Caco-2 (cell line): ENCODE data around the gene CFAP92. TPM values are rescaled to one million over a fixed set of nuclear protein-coding genes. Genes with fewer than 3 reads are reported as not detected.

Experiments
- BruUV-seq: library from RNA; stranded (reverse); fragments of 400-500 nt; replicated peaks from 2 replicates; lab custom pipeline; 2021; lab: Mats Ljungman, UMichigan
- CTCF ChIA-PET: fragments of 300-600 bp; sonication (Branson Sonifier 250); formaldehyde crosslinking; loops from one replicate; lab custom pipeline; 2022; ENCODE audit warnings: antibody characterized with exemption; lab: Charles Lee
- POLR2A ChIA-PET: fragments of 300-600 bp; sonication (Branson Sonifier 250); formaldehyde crosslinking; loops from one replicate; lab custom pipeline; 2022; ENCODE audit warnings: antibody characterized with exemption; lab: Charles Lee
- DNase-seq, 2 experiments: peaks; one replicate each; pipeline versions ENCODE4 v3.0.0 to v3.0.0-alpha.2; 2020 to 2022
- H3K27me3 ChIP-seq: replicated peaks from 2 replicates; pipeline ENCODE4 v1.6.0; 2011; ENCODE audit warnings: low read length; ENCODE audit not compliant: control insufficient read depth, insufficient read depth
- H3K36me3 ChIP-seq: 2 replicates; pipeline ENCODE4 v1.5.1; 2011; ENCODE audit warnings: low read length; ENCODE audit not compliant: control insufficient read depth, insufficient read depth
- H3K4me1 ChIP-seq: fragments of 250-450 bp; sonication (Bioruptor Pico); 2 replicates; pipeline ENCODE4 v1.5.1; 2020; ENCODE audit warnings: mild to moderate bottlenecking
- H3K4me3 ChIP-seq: 2 replicates; pipeline ENCODE4 v1.5.1; 2011; ENCODE audit warnings: low read depth, mild to moderate bottlenecking, control low read depth, low read length
- H3K9me3 ChIP-seq: fragments of 250-450 bp; sonication (Bioruptor Pico); 2 replicates; pipeline ENCODE4 v1.5.1; 2020; ENCODE audit warnings: mild to moderate bottlenecking, moderate library complexity
- H3K27ac Mint-ChIP-seq: one replicate; pipeline ENCODE4 v1.8.0; 2022; ENCODE audit warnings: mixed read lengths; ENCODE audit not compliant: unreplicated experiment
- H3K27me3 Mint-ChIP-seq: one replicate; pipeline ENCODE4 v1.8.0; 2022; ENCODE audit warnings: mixed read lengths; ENCODE audit not compliant: insufficient read depth, unreplicated experiment
- H3K36me3 Mint-ChIP-seq: one replicate; pipeline ENCODE4 v1.8.0; 2022; ENCODE audit warnings: mild to moderate bottlenecking, mixed read lengths; ENCODE audit not compliant: insufficient read depth, unreplicated experiment
- H3K4me1 Mint-ChIP-seq: one replicate; pipeline ENCODE4 v1.8.0; 2022; ENCODE audit warnings: low read depth, mixed read lengths; ENCODE audit not compliant: unreplicated experiment
- H3K4me3 Mint-ChIP-seq: one replicate; pipeline ENCODE4 v1.8.0; 2022; ENCODE audit warnings: mild to moderate bottlenecking, moderate library complexity, mixed read lengths; ENCODE audit not compliant: unreplicated experiment
- H3K9me3 Mint-ChIP-seq: one replicate; pipeline ENCODE4 v1.8.0; 2022; ENCODE audit warnings: mixed read lengths; ENCODE audit not compliant: unreplicated experiment
- CTCF ChIP-seq, 2 experiments: fragments of 200-600 bp in 1 of 2; IDR thresholded peaks; 1 replicate in 1 of 2; 2 replicates in 1 of 2; pipeline versions ENCODE4 v1.5.1 to v1.8.0; 2011 to 2022; ENCODE audit warnings: antibody characterized with exemption in 1 of 2, control low read depth in 1 of 2, inconsistent platforms in 1 of 2, low read depth in 1 of 2, low read length in 1 of 2, mild to moderate bottlenecking in 1 of 2, moderate library complexity in 1 of 2; ENCODE audit not compliant: insufficient read depth in 1 of 2, severe bottlenecking in 1 of 2, unreplicated experiment in 1 of 2
- intact Hi-C: fragments of 100-400 bp; cut with micrococcal nuclease; formaldehyde crosslinking; loops from one replicate; pipeline ENCODE4 v1.10.0; 2022; ENCODE audit not compliant: unreplicated experiment
- total RNA-seq: library from RNA; stranded (reverse); gene quantifications from 2 replicates; pipeline ENCODE4 v1.2.3, GENCODE V29; 2022

The CFAP92 gene
- total RNA-seq, 1 experiment from 2014 or later = 5.9 TPM

- POLR2A ChIA-PET = no interaction called here
- DNase-seq = no peak
- Mint-ChIP-seq H3K9me3 (no peaks in the 10 kb centered on the region), H3K4me3 (no peak overlapping the region), H3K36me3 (no peaks in the 10 kb centered on the region), H3K4me1 (no peaks in the 10 kb centered on the region), H3K27ac (no peak overlapping the region), H3K27me3 (no peaks in the 10 kb centered on the region)
- Histone ChIP-seq H3K27me3 (no peaks in the 10 kb centered on the region), H3K4me1 (peaks cover 11% of the 10 kb centered on the region; the same call in 1 of the 2 replicates), H3K36me3 (no peaks in the 10 kb centered on the region), H3K4me3 (no peak overlapping the region), H3K9me3 (no peaks in the 10 kb centered on the region)
- intact Hi-C loops = loop anchor here (5.0 kb wide), 1 partner anchor 46 kb away; no protein-coding TSS in a partner anchor
- TF ChIP-seq CTCF (IDR thresholded peaks at IDR 0.05; ENCODE audit: insufficient read depth in 1 of 2, low read depth in 1 of 2, low read length in 1 of 2, severe bottlenecking in 1 of 2, unreplicated experiment in 1 of 2) = no peak
- CTCF ChIA-PET = interaction anchor here (0.9 kb wide), 1 partner anchor 9 kb away, joined by 3 read pairs; no protein-coding TSS in a partner anchor
- no TSS peak for BruUV-seq
Measured at GRCh38 chr3:129018271-129018670, 24.4 kb upstream of the CFAP92 start.

DNA sequence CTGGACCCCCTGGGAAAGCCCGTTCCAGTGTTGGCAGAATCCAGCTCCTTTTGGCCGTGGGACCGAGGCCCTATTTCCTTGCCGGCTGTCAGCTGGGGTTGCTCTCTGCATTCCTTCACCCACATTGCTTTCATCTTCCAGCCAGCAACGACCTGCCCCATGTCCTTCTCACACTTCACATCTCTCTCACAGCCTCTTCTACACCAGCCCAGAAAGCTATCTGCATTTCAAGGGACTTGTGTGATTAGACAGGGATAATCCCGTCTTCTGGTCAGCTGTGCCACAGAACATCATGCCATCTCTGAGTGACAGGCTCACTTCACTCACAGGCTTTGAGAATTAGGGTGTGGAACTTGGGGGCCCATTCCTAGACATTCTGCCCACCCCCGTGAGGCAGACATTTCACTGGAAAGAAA lies 23.6 kb upstream of the CFAP92 start:
- H3K27me3 ChIP-seq = no peaks in the 10 kb centered on the region
- BruUV-seq = no TSS peak
- no peak for DNase-seq
- H3K4me1 Mint-ChIP-seq = no peaks in the 10 kb centered on the region
- no peak overlapping the region for H3K4me3 ChIP-seq
- intact Hi-C loops = loop anchor here (5.0 kb wide), 1 partner anchor 45 kb away; no protein-coding TSS in a partner anchor
- no peaks in the 10 kb centered on the region for H3K36me3 ChIP-seq
- POLR2A ChIA-PET = no interaction called here
- no peaks in the 10 kb centered on the region for H3K27me3 Mint-ChIP-seq
- peaks cover 11% of the 10 kb centered on the region; the same call in 1 of the 2 replicates for H3K4me1 ChIP-seq
- TF ChIP-seq CTCF (IDR thresholded peaks at IDR 0.05; ENCODE audit: insufficient read depth in 1 of 2, low read depth in 1 of 2, low read length in 1 of 2, severe bottlenecking in 1 of 2, unreplicated experiment in 1 of 2) = no peak
- H3K4me3 Mint-ChIP-seq = no peak overlapping the region
- no peaks in the 10 kb centered on the region for H3K9me3 ChIP-seq
- CTCF ChIA-PET = interaction anchor here (1.1 to 1.5 kb wide), 2 partner anchors 18 to 104 kb away, joined by 3 to 4 read pairs; partner anchors contain the start of gene RAB43
- H3K9me3 Mint-ChIP-seq = no peaks in the 10 kb centered on the region
- H3K36me3 Mint-ChIP-seq = no peaks in the 10 kb centered on the region
- H3K27ac Mint-ChIP-seq = peak overlapping the region; percentile 51

DNA sequence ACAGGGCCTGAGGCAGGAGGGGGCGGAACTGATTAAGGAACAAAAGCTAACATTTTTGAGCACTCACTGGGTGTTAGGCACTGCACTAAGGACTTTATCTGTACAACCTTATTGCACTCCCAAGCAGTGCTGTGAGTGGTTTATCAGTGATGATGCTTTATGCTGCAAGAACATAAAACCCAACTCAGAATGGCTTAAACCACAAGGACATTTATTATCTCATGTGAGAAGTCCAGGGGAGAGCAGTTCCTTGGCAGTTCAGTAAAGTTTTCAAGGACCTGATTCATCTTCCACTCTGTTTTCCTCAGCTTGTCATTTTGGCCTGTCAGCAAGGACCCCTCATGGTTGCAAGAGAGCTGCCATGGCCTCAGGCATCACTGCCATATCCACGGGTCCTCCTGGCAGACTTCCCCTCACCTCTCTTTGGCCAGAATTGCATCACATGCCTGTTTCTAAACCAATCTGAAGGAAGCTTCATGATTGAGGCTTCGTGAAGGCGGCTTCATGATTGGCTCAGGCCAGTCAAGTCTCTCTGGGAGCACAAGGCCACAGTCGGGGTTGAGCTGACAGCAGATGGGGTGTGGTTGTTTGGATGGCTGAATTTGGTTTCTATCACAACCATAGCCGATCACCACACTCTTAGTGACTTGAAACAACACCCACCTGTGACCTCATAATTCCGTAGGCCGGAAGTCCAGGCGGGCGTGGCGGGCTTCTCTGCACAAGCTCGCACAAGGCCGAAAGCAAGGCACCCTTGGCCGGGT lies 23.0 kb upstream of the CFAP92 start:
- Histone ChIP-seq H3K4me3 (no peak overlapping the region), H3K4me1 (peaks cover 11% of the 10 kb centered on the region; the same call in 1 of the 2 replicates), H3K36me3 (no peaks in the 10 kb centered on the region), H3K9me3 (no peaks in the 10 kb centered on the region), H3K27me3 (no peaks in the 10 kb centered on the region)
- no TSS peak for BruUV-seq
- Mint-ChIP-seq H3K36me3 (no peaks in the 10 kb centered on the region), H3K4me1 (no peaks in the 10 kb centered on the region), H3K27me3 (no peaks in the 10 kb centered on the region), H3K4me3 (no peak overlapping the region), H3K9me3 (no peaks in the 10 kb centered on the region), H3K27ac (peak overlapping the region; percentile 51)
- no peak for TF ChIP-seq CTCF (IDR thresholded peaks at IDR 0.05; ENCODE audit: insufficient read depth in 1 of 2, low read depth in 1 of 2, low read length in 1 of 2, severe bottlenecking in 1 of 2, unreplicated experiment in 1 of 2)
- ChIA-PET CTCF (interaction anchor here (0.7 to 1.7 kb wide), 6 partner anchors 10 to 105 kb away, joined by 3 to 17 read pairs (median 4); partner anchors contain the start of gene RAB43), POLR2A (no interaction called here)
- intact Hi-C loops = loop anchor here (5.0 kb wide), 1 partner anchor 45 kb away; no protein-coding TSS in a partner anchor
- DNase-seq = no peak
